SK-N-SH treated with all-trans-retinoic acid at 6 μM for 48 hours (cell line): ENCODE results near the gene RAPGEFL1.

Experiments used
- ATAC-seq: fragments of 200-7000 bp; cut with Tn5 transposase; 3 replicates; pipeline ENCODE4 v1.9.1; 2020; ENCODE audit warnings: mild to moderate bottlenecking, moderate library complexity
- ARNTL ChIP-seq: fragments of 450-650 bp; formaldehyde crosslinking; IDR thresholded peaks from 2 replicates; pipeline ENCODE4 v1.5.0; 2020; ENCODE audit warnings: low read depth, mild to moderate bottlenecking, moderate library complexity, borderline replicate concordance
- BACH2 ChIP-seq: fragments of 250-450 bp; sonication (Bioruptor Pico); IDR thresholded peaks from 2 replicates; pipeline ENCODE4 v1.9.0; 2021; ENCODE audit warnings: mild to moderate bottlenecking, borderline replicate concordance
- CSDC2 ChIP-seq: fragments of 250-450 bp; sonication (Bioruptor Pico); IDR thresholded peaks from 2 replicates; pipeline ENCODE4 v1.5.0; 2020; ENCODE audit warnings: mild to moderate bottlenecking, moderate library complexity
- ESRRG ChIP-seq: fragments of 250-450 bp; sonication (Bioruptor Pico); IDR thresholded peaks from 2 replicates; pipeline ENCODE4 v1.6.1; 2021; ENCODE audit warnings: mild to moderate bottlenecking
- GLIS3 ChIP-seq: fragments of 250-450 bp; sonication (Bioruptor Pico); IDR thresholded peaks from 2 replicates; pipeline ENCODE4 v1.5.0; 2020; ENCODE audit warnings: mild to moderate bottlenecking, moderate library complexity
- ISL1 ChIP-seq: fragments of 250-450 bp; sonication (Bioruptor Pico); IDR thresholded peaks from 2 replicates; pipeline ENCODE4 v2.1.2; 2022; ENCODE audit warnings: mild to moderate bottlenecking, moderate library complexity
- OSR1 ChIP-seq: fragments of 250-450 bp; sonication (Bioruptor Pico); IDR thresholded peaks from 2 replicates; pipeline ENCODE4 v1.8.0; 2022; ENCODE audit warnings: moderate library complexity, mild to moderate bottlenecking, inconsistent platforms
- PPARA ChIP-seq: fragments of 250-450 bp; sonication (Bioruptor Pico); IDR thresholded peaks from 2 replicates; pipeline ENCODE4 v1.5.0; 2020; ENCODE audit warnings: mild to moderate bottlenecking, borderline replicate concordance
- RARB ChIP-seq: fragments of 250-450 bp; sonication (Bioruptor Pico); IDR thresholded peaks from 2 replicates; pipeline ENCODE4 v1.8.0; 2021; ENCODE audit warnings: mild to moderate bottlenecking, moderate library complexity
- SNAI2 ChIP-seq: fragments of 250-450 bp; sonication (Bioruptor Pico); IDR thresholded peaks from 2 replicates; pipeline ENCODE4 v1.5.0; 2020; ENCODE audit warnings: mild to moderate bottlenecking, moderate library complexity
- TCF4 ChIP-seq: fragments of 250-450 bp; sonication (Bioruptor Pico); IDR thresholded peaks from 2 replicates; pipeline ENCODE4 v1.8.0; 2021; ENCODE audit warnings: mild to moderate bottlenecking, moderate library complexity, borderline replicate concordance
- TOX ChIP-seq: fragments of 250-450 bp; sonication (Bioruptor Pico); IDR thresholded peaks from 2 replicates; pipeline ENCODE4 v1.8.0; 2021; ENCODE audit warnings: mild to moderate bottlenecking, moderate library complexity, borderline replicate concordance
- ZC3H10 ChIP-seq: fragments of 250-450 bp; sonication (Bioruptor Pico); IDR thresholded peaks from 2 replicates; pipeline ENCODE4 v1.5.1; 2021; ENCODE audit warnings: mild to moderate bottlenecking, moderate library complexity
- ZFP3 ChIP-seq: fragments of 250-450 bp; sonication (Bioruptor Pico); IDR thresholded peaks from 2 replicates; pipeline ENCODE4 v1.5.0; 2020; ENCODE audit warnings: mild to moderate bottlenecking, moderate library complexity
- ZFP30 ChIP-seq: fragments of 450-650 bp; formaldehyde crosslinking; IDR thresholded peaks from 2 replicates; pipeline ENCODE4 v1.5.0; 2022; ENCODE audit warnings: mild to moderate bottlenecking, moderate library complexity
- ZNF70 ChIP-seq: fragments of 450-650 bp; formaldehyde crosslinking; IDR thresholded peaks from 2 replicates; pipeline ENCODE4 v1.5.0; 2020; ENCODE audit warnings: mild to moderate bottlenecking, moderate library complexity
- ZNF8 ChIP-seq: fragments of 450-650 bp; formaldehyde crosslinking; IDR thresholded peaks from 2 replicates; pipeline ENCODE4 v1.5.0; 2020; ENCODE audit warnings: mild to moderate bottlenecking, moderate library complexity
- TF ChIP-seq, protein P1 (sequence below): fragments of 250-450 bp; sonication (Bioruptor Pico); IDR thresholded peaks from 2 replicates; pipeline ENCODE4 v1.8.0; 2020; ENCODE audit warnings: mild to moderate bottlenecking, moderate library complexity, borderline replicate concordance
- TF ChIP-seq, protein P2 (sequence below): fragments of 250-450 bp; sonication (Bioruptor Pico); IDR thresholded peaks from 2 replicates; pipeline ENCODE4 v1.5.0; 2020; ENCODE audit warnings: mild to moderate bottlenecking, moderate library complexity
- TF ChIP-seq, protein P3 (sequence below): fragments of 250-450 bp; sonication (Bioruptor Pico); IDR thresholded peaks from 2 replicates; pipeline ENCODE4 v1.5.1; 2020; ENCODE audit warnings: low read depth, mild to moderate bottlenecking, moderate library complexity
- TF ChIP-seq, protein P4 (sequence below): fragments of 250-450 bp; sonication (Bioruptor Pico); IDR thresholded peaks from 2 replicates; pipeline ENCODE4 v1.8.0; 2021; ENCODE audit warnings: low read depth, mild to moderate bottlenecking, moderate library complexity, borderline replicate concordance
- TF ChIP-seq, protein P5 (sequence below): fragments of 250-450 bp; sonication (Bioruptor Pico); IDR thresholded peaks from 2 replicates; pipeline ENCODE4 v1.5.1; 2021; ENCODE audit warnings: mild to moderate bottlenecking, moderate library complexity

Gene RAPGEFL1

DNA sequence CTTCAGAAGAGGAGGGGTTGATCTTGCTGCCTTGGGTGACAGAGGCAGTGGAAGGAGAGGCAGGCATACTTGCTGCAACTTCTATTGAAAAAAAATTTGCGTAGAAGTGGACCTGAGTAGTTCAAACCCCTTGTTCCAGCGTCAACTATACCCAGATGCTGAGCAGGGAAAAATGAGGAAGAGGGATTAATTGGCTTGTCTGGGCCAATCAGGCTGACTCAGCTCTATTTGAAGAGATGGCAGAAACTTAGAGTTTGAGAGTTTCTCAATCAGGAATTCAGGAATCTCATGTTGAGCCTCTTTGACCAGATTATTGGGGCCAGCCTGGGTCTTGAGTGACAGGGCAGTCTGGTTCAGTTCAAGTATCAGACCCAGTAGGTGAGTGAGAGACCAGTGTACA lies 19.3 kb upstream of the RAPGEFL1 start:
- TF ChIP-seq, protein P1, sequence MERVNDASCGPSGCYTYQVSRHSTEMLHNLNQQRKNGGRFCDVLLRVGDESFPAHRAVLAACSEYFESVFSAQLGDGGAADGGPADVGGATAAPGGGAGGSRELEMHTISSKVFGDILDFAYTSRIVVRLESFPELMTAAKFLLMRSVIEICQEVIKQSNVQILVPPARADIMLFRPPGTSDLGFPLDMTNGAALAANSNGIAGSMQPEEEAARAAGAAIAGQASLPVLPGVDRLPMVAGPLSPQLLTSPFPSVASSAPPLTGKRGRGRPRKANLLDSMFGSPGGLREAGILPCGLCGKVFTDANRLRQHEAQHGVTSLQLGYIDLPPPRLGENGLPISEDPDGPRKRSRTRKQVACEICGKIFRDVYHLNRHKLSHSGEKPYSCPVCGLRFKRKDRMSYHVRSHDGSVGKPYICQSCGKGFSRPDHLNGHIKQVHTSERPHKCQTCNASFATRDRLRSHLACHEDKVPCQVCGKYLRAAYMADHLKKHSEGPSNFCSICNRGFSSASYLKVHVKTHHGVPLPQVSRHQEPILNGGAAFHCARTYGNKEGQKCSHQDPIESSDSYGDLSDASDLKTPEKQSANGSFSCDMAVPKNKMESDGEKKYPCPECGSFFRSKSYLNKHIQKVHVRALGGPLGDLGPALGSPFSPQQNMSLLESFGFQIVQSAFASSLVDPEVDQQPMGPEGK, result no peak
- TF ChIP-seq TOX (CRISPR knock-in tag) (no peak), ZC3H10 (CRISPR knock-in tag) (no peak), OSR1 (CRISPR knock-in tag) (no peak), BACH2 (no peak), ZFP30 (CRISPR knock-in tag) (no peak), PPARA (CRISPR knock-in tag) (no peak), GLIS3 (no peak), ESRRG (CRISPR knock-in tag) (no peak), SNAI2 (CRISPR knock-in tag) (no peak), TCF4 (CRISPR knock-in tag) (no peak), CSDC2 (no peak), ZNF8 (CRISPR knock-in tag) (no peak)
- TF ChIP-seq, protein P2, sequence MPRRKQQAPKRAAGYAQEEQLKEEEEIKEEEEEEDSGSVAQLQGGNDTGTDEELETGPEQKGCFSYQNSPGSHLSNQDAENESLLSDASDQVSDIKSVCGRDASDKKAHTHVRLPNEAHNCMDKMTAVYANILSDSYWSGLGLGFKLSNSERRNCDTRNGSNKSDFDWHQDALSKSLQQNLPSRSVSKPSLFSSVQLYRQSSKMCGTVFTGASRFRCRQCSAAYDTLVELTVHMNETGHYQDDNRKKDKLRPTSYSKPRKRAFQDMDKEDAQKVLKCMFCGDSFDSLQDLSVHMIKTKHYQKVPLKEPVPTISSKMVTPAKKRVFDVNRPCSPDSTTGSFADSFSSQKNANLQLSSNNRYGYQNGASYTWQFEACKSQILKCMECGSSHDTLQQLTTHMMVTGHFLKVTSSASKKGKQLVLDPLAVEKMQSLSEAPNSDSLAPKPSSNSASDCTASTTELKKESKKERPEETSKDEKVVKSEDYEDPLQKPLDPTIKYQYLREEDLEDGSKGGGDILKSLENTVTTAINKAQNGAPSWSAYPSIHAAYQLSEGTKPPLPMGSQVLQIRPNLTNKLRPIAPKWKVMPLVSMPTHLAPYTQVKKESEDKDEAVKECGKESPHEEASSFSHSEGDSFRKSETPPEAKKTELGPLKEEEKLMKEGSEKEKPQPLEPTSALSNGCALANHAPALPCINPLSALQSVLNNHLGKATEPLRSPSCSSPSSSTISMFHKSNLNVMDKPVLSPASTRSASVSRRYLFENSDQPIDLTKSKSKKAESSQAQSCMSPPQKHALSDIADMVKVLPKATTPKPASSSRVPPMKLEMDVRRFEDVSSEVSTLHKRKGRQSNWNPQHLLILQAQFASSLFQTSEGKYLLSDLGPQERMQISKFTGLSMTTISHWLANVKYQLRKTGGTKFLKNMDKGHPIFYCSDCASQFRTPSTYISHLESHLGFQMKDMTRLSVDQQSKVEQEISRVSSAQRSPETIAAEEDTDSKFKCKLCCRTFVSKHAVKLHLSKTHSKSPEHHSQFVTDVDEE (CRISPR knock-in tag), result no peak
- TF ChIP-seq, protein P3, sequence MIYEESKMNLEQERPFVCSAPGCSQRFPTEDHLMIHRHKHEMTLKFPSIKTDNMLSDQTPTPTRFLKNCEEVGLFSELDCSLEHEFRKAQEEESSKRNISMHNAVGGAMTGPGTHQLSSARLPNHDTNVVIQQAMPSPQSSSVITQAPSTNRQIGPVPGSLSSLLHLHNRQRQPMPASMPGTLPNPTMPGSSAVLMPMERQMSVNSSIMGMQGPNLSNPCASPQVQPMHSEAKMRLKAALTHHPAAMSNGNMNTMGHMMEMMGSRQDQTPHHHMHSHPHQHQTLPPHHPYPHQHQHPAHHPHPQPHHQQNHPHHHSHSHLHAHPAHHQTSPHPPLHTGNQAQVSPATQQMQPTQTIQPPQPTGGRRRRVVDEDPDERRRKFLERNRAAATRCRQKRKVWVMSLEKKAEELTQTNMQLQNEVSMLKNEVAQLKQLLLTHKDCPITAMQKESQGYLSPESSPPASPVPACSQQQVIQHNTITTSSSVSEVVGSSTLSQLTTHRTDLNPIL (CRISPR knock-in tag), result no peak
- TF ChIP-seq, protein P4, sequence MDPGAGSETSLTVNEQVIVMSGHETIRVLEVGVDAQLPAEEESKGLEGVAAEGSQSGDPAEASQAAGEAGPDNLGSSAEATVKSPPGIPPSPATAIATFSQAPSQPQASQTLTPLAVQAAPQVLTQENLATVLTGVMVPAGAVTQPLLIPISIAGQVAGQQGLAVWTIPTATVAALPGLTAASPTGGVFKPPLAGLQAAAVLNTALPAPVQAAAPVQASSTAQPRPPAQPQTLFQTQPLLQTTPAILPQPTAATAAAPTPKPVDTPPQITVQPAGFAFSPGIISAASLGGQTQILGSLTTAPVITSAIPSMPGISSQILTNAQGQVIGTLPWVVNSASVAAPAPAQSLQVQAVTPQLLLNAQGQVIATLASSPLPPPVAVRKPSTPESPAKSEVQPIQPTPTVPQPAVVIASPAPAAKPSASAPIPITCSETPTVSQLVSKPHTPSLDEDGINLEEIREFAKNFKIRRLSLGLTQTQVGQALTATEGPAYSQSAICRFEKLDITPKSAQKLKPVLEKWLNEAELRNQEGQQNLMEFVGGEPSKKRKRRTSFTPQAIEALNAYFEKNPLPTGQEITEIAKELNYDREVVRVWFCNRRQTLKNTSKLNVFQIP (CRISPR knock-in tag), result no peak
- TF ChIP-seq, protein P5, sequence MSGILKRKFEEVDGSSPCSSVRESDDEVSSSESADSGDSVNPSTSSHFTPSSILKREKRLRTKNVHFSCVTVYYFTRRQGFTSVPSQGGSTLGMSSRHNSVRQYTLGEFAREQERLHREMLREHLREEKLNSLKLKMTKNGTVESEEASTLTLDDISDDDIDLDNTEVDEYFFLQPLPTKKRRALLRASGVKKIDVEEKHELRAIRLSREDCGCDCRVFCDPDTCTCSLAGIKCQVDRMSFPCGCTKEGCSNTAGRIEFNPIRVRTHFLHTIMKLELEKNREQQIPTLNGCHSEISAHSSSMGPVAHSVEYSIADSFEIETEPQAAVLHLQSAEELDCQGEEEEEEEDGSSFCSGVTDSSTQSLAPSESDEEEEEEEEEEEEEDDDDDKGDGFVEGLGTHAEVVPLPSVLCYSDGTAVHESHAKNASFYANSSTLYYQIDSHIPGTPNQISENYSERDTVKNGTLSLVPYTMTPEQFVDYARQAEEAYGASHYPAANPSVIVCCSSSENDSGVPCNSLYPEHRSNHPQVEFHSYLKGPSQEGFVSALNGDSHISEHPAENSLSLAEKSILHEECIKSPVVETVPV (CRISPR knock-in tag), result no peak
- TF ChIP-seq, all 23 proteins: peak for 0
- ATAC-seq, result no peak

DNA sequence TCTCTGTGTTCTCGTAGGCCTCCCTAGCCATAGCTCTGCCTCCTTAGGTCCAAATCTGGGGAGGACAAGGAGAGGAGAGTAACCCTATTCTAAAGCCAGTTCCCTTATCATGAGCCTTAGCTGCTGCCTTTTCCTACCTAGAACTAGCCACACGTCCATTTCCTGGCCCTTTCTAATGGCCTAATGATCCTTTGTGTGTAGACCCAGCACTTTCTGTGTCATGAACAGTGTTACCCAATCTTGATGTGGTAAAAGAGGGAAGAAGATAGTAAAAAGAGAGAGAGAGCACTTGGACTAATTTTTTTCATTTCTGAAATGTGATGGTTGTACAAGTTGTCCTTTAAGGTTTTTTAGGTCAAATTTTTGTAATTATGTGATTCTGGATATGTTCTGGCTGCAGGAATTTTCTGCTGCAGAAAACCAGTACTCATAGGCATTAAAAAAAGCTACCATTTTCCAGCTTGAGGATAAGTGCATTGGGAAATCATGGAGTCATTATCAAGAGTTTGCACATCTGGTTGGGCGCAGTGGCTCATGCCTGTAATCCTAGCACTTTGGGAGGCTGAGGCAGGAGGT lies 18.7 kb upstream of the RAPGEFL1 start:
- no peak for ATAC-seq
- TF ChIP-seq, protein P4 (CRISPR knock-in tag), result no peak
- TF ChIP-seq ZC3H10 (CRISPR knock-in tag), result no peak
- TF ChIP-seq TCF4 (CRISPR knock-in tag), result no peak
- TF ChIP-seq ARNTL, result no peak
- TF ChIP-seq, protein P3 (CRISPR knock-in tag), result no peak
- TF ChIP-seq ZFP30 (CRISPR knock-in tag), result no peak
- no peak for TF ChIP-seq OSR1 (CRISPR knock-in tag)
- TF ChIP-seq ZFP3 (CRISPR knock-in tag), result no peak
- TF ChIP-seq ZNF8 (CRISPR knock-in tag), result no peak
- no peak for TF ChIP-seq PPARA (CRISPR knock-in tag)
- no peak for TF ChIP-seq TOX (CRISPR knock-in tag)
- no peak for TF ChIP-seq ZNF70
- TF ChIP-seq, protein P1, result no peak
- no peak for TF ChIP-seq CSDC2
- TF ChIP-seq SNAI2 (CRISPR knock-in tag), result no peak
- TF ChIP-seq RARB, result no peak
- TF ChIP-seq ISL1 (CRISPR knock-in tag), result no peak
